Measurements from ENCODE around the gene PRKCG.

- TF ChIP-seq EZH2 (IDR thresholded peaks at IDR 0.05) (no peak), EZH2phosphoT487 (IDR thresholded peaks at IDR 0.05) (no peak)
- TF ChIP-seq, protein P1, sequence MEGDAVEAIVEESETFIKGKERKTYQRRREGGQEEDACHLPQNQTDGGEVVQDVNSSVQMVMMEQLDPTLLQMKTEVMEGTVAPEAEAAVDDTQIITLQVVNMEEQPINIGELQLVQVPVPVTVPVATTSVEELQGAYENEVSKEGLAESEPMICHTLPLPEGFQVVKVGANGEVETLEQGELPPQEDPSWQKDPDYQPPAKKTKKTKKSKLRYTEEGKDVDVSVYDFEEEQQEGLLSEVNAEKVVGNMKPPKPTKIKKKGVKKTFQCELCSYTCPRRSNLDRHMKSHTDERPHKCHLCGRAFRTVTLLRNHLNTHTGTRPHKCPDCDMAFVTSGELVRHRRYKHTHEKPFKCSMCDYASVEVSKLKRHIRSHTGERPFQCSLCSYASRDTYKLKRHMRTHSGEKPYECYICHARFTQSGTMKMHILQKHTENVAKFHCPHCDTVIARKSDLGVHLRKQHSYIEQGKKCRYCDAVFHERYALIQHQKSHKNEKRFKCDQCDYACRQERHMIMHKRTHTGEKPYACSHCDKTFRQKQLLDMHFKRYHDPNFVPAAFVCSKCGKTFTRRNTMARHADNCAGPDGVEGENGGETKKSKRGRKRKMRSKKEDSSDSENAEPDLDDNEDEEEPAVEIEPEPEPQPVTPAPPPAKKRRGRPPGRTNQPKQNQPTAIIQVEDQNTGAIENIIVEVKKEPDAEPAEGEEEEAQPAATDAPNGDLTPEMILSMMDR (IDR thresholded peaks at IDR 0.05), result no peak
Measured at GRCh38 chr19:53868091-53868891, 13.7 kb upstream of the PRKCG start.
